GM21515 (cell line): ENCODE data around the gene NUTM2E.
"Not testable (repeated sequence)": the region's sequence is repeated elsewhere in the genome, so short reads cannot be mapped to it uniquely, and the experiment has no call there.

ENCODE experiments used
- ATAC-seq: cut with Tn5 transposase; IDR thresholded peaks from one replicate; pipeline ENCODE4 v1.9.1; 2021; ENCODE audit not compliant: unreplicated experiment

NUTM2E gene

DNA sequence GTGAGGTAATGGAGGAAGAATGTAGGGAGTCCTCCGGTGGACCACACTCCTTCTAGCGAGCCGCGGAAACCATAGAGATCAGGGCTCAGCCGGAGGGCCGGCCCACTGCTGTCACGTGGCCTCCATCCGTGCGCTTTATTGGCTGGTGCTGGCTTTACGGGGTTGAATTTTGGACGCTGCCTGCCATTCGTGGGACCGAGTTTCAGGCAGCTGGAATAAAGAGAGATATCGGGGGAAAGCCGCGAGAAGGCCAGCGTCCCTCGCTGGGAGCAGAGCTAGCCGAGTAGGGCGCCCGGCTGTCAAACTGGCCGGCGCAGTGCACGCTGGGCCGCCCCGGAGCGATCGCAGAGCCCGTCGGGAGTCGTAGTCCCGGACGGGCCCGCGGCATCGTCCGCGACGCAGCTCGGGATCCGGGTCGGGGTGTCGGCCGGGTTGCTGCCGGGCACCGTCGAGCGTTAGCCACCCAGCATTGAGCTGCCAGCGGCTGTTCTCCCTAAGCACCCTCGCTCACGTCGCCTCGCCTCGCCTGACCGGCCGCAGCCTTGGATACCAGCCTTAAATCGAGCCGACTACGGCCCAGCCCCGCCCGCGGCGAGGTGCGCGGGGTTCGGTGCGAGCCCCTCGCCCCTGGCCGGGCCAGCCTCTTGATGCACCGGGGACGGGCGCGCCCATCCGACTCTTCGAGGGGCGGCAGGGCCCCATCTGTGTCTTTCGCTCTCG, at the start of gene NUTM2E:
NUTM2E (plus strand) TSS at position 244 of the 720 bp plus-strand sequence. CDS start 15,002 bp downstream, outside the sequence.
- peak; percentile 96 for ATAC-seq

GRCh38 chr10:79777997-79778396, 48.5 kb upstream of the NUTM2E start:
- ATAC-seq: not testable (repeated sequence)

GRCh38 chr10:79779310-79779938, 47.1 kb upstream of the NUTM2E start:
- peak; percentile 98 for ATAC-seq

GRCh38 chr10:79779992-79780391, 46.5 kb upstream of the NUTM2E start:
- ATAC-seq: not testable (repeated sequence)

GRCh38 chr10:79781584-79781983, 45.0 kb upstream of the NUTM2E start:
- ATAC-seq: not testable (repeated sequence)

GRCh38 chr10:79787455-79787952, 39.0 kb upstream of the NUTM2E start:
- not testable (repeated sequence) for ATAC-seq

- ATAC-seq: not testable (repeated sequence)
These were observed 37.2 kb upstream of the NUTM2E start for GRCh38 chr10:79789351-79789750.

- ATAC-seq: not testable (repeated sequence)
These were observed 34.5 kb upstream of the NUTM2E start for GRCh38 chr10:79791906-79792517.

GRCh38 chr10:79799337-79799736, 27.2 kb upstream of the NUTM2E start:
- ATAC-seq: not testable (repeated sequence)

- not testable (repeated sequence) for ATAC-seq
These were observed 20.7 kb upstream of the NUTM2E start for GRCh38 chr10:79805857-79806256.

GRCh38 chr10:79811895-79812294, 14.6 kb upstream of the NUTM2E start:
- ATAC-seq: not testable (repeated sequence)

GRCh38 chr10:79816290-79816689, 10.2 kb upstream of the NUTM2E start:
- ATAC-seq: not testable (repeated sequence)

- not testable (repeated sequence) for ATAC-seq
These were observed 3.2 kb upstream of the NUTM2E start for GRCh38 chr10:79823387-79823786.

- ATAC-seq: peak; percentile 7
These were observed 940 bp upstream of the NUTM2E start for GRCh38 chr10:79825587-79826011.

- ATAC-seq: peak; percentile 5
These were observed 426 bp upstream of the NUTM2E start for GRCh38 chr10:79826131-79826495.

- not testable (repeated sequence) for ATAC-seq
These were observed 7.3 kb downstream of the NUTM2E start for GRCh38 chr10:79833833-79834232.

DNA sequence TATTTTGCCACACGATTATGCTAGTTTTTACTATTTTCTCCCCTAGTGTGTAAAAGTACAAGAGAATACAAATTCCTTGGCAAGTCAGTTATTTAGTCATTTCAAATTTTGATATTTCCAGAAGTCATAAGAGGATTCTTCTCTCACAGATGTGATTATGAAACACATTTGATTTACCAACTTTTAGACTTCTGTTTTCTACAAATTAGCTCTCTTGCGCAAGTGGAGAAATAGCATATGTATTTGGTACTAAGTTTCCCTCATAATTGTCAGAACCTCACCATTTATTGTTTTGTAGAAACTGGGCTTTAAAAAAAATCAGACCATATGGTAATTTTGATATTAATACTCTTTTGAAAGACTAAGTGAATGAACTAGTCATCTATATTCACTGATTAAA, 9.4 kb downstream of the NUTM2E start:
- not testable (repeated sequence) for ATAC-seq

- not testable (repeated sequence) for ATAC-seq
These were observed 10.4 kb downstream of the NUTM2E start for GRCh38 chr10:79836891-79837290.

DNA sequence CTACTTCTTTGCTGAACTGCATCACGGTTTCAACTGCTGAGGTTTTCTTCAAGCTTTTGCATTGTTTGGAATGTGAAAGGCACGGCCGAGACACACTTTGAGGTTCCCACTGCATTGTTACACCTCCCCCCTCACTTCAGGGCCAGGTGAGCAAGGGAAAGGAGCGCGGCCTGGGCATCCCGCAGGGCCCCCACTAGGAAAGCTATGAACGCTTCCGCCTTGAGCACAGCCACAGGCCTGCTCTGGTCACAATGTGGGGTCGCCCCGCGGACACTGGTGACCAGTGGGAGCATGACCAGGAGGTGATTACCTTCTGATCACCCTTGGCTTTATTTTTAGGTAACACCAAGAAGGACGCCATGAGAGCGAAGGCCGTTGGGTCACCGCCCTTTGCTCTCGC, 11.9 kb downstream of the NUTM2E start:
- not testable (repeated sequence) for ATAC-seq

- ATAC-seq: not testable (repeated sequence)
These were observed 26.8 kb downstream of the NUTM2E start for GRCh38 chr10:79853191-79853854.

DNA sequence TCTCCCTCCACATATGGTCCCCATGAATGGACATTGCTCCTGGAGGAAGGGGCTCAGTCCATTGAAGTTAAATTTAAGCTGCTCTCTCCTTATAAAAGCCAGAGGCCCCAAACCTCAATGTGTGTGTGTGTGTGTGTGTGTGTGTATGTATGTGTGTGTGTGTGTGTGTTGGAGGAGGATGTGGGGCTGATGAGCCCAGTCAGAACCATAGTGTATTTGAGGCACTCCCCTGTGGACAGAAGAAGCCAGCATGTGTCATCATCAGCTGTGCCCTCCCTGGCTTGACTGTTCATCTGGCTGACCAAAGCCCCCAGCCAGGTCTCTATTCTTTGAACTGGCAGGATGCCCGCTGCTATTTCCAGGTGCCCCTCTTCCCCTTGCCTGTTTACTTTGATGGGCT, 35.7 kb downstream of the NUTM2E start:
- not testable (repeated sequence) for ATAC-seq
